Liver (tissue), 3 donors: Measurements from ENCODE around the gene SPATA16.

Experiments
- EGR1 ChIP-seq, 2 donors: IDR thresholded peaks; 2 replicates each; pipeline ENCODE4 v1.6.1; 2016 to 2018; ENCODE audit warnings: antibody characterized with exemption in 2 of 2, low read depth in 2 of 2
- NR2F2 ChIP-seq: IDR thresholded peaks from 2 replicates; pipeline ENCODE4 v1.6.1; 2016; ENCODE audit warnings: antibody characterized with exemption
- RXRA ChIP-seq, 2 donors: IDR thresholded peaks; 2 replicates each; pipeline ENCODE4 v1.6.1; 2017 to 2018; ENCODE audit warnings: antibody characterized with exemption in 2 of 2, mild to moderate bottlenecking in 1 of 2
- SP1 ChIP-seq: IDR thresholded peaks from 2 replicates; pipeline ENCODE4 v1.6.1; 2018; ENCODE audit warnings: antibody characterized with exemption, mild to moderate bottlenecking
- YY1 ChIP-seq: IDR thresholded peaks from 2 replicates; pipeline ENCODE4 v1.6.1; 2016; ENCODE audit warnings: antibody characterized with exemption, mild to moderate bottlenecking
- TF ChIP-seq, protein P1 (sequence below): fragments of 150-350 bp; IDR thresholded peaks from 2 replicates; pipeline ENCODE4 v1.5.1; 2017; ENCODE audit warnings: improper control_type of control experiment, low read depth, low read length; ENCODE audit not compliant: missing input control
- TF ChIP-seq, protein P2 (sequence below): IDR thresholded peaks from 2 replicates; pipeline ENCODE4 v1.6.1; 2016; ENCODE audit warnings: antibody characterized with exemption, mild to moderate bottlenecking
- donor health status: healthy.
- donor health status: healthy.

DNA sequence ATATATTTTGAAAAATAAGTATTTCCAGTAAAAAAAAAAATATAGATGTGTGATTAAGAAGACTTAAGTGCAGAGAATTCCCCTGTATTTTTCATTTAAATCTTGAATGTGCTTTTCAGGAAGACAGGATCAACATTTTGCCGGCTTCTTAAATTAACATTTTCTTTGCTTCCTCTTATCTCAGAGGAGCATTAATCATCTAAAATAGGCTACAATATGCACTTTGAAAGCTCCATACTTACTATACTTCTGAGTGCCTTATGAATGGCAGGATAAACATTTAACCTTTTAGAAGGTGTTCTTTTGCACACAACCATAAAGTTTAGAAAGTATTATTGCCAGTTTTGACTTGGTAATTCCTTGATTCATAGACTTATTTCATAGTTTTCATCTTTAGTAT lies 226.2 kb downstream of the SPATA16 start:
- TF ChIP-seq, protein P1, sequence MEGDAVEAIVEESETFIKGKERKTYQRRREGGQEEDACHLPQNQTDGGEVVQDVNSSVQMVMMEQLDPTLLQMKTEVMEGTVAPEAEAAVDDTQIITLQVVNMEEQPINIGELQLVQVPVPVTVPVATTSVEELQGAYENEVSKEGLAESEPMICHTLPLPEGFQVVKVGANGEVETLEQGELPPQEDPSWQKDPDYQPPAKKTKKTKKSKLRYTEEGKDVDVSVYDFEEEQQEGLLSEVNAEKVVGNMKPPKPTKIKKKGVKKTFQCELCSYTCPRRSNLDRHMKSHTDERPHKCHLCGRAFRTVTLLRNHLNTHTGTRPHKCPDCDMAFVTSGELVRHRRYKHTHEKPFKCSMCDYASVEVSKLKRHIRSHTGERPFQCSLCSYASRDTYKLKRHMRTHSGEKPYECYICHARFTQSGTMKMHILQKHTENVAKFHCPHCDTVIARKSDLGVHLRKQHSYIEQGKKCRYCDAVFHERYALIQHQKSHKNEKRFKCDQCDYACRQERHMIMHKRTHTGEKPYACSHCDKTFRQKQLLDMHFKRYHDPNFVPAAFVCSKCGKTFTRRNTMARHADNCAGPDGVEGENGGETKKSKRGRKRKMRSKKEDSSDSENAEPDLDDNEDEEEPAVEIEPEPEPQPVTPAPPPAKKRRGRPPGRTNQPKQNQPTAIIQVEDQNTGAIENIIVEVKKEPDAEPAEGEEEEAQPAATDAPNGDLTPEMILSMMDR = no peak
- TF ChIP-seq RXRA (IDR thresholded peaks at IDR 0.05) (no peak), SP1 (no peak), EGR1 (IDR thresholded peaks at IDR 0.05; ENCODE audit: low read depth in 2 of 2) (no peak), YY1 (no peak), NR2F2 (no peak)
- TF ChIP-seq, protein P2, sequence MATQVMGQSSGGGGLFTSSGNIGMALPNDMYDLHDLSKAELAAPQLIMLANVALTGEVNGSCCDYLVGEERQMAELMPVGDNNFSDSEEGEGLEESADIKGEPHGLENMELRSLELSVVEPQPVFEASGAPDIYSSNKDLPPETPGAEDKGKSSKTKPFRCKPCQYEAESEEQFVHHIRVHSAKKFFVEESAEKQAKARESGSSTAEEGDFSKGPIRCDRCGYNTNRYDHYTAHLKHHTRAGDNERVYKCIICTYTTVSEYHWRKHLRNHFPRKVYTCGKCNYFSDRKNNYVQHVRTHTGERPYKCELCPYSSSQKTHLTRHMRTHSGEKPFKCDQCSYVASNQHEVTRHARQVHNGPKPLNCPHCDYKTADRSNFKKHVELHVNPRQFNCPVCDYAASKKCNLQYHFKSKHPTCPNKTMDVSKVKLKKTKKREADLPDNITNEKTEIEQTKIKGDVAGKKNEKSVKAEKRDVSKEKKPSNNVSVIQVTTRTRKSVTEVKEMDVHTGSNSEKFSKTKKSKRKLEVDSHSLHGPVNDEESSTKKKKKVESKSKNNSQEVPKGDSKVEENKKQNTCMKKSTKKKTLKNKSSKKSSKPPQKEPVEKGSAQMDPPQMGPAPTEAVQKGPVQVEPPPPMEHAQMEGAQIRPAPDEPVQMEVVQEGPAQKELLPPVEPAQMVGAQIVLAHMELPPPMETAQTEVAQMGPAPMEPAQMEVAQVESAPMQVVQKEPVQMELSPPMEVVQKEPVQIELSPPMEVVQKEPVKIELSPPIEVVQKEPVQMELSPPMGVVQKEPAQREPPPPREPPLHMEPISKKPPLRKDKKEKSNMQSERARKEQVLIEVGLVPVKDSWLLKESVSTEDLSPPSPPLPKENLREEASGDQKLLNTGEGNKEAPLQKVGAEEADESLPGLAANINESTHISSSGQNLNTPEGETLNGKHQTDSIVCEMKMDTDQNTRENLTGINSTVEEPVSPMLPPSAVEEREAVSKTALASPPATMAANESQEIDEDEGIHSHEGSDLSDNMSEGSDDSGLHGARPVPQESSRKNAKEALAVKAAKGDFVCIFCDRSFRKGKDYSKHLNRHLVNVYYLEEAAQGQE = no peak
